GM21723 (cell line): Measurements from ENCODE around the gene CD209.
"Not testable (repeated sequence)": the region's sequence is repeated elsewhere in the genome, so short reads cannot be mapped to it uniquely, and the experiment has no call there.

Source experiments
- ATAC-seq: cut with Tn5 transposase; IDR thresholded peaks from one replicate; pipeline ENCODE4 v1.9.1; 2021; ENCODE audit warnings: mild to moderate bottlenecking, moderate library complexity; ENCODE audit not compliant: unreplicated experiment

The CD209 gene

DNA sequence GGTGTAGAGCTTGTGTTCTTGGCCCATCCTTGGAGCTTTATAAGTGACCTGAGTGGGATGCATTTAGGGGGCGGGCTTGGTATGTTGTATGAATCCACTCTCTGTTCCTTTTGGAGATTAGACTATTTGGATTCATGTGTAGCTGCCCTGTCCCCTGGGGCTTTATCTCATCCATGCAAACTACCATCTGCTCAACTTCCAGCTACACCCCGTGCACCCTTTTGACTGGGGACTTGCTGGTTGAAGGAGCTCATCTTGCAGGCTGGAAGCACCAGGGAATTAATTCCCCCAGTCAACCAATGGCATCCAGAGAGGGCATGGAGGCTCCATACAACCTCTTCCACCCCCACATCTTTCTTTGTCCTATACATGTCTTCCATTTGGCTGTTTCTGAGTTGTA lies 21.8 kb upstream of the CD209 start:
- no peak for ATAC-seq

DNA sequence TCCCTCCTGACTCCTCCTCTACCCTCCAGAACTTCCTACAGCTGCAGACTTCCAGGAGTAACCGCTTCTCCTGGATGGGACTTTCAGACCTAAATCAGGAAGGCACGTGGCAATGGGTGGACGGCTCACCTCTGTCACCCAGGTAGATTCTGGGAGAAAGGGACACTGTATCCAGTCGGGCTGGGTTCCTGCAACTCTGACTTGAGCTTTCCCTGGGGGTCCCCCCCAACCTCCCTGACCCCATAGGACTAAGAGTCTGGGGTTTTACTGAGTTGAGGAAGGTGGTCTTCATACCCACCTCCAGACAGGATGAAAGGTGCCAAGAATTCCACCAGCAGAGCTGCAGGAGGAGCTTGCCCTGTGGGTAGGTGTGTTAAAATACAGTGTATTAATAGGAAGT lies 20.2 kb upstream of the CD209 start:
- no peak for ATAC-seq

DNA sequence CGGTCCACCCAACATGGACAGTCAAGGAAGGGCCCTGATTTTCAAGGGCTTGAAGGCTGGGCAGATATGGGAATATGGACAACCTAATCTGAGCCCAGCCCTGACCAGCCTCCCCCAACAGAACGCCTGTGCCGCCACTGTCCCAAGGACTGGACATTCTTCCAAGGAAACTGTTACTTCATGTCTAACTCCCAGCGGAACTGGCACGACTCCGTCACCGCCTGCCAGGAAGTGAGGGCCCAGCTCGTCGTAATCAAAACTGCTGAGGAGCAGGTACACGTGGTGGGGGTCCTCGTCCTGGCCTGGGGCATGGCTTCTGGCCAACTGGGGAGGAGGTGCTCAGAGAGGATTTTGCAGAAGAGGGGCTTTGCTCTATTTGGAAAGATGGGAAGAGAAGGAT lies 19.2 kb upstream of the CD209 start:
- ATAC-seq: no peak

DNA sequence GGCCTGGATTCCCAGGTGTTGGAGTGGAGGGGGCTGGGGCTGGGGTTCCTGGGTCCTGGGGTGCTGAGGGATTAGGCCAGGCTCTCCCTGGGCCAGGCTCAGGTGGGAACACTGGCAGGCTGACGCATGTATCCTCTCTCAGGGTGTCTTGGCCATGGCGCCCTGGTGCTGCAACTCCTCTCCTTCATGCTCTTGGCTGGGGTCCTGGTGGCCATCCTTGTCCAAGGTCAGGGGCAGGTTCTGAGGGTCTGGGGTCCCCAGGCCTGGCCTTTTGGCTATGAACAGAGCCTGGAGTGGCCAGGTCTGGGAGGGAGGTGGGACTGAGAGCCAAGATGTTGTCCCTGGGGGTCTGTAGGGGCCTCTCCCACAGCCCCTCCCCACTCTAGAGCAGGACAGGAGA lies 17.7 kb upstream of the CD209 start:
- not testable (repeated sequence) for ATAC-seq

DNA sequence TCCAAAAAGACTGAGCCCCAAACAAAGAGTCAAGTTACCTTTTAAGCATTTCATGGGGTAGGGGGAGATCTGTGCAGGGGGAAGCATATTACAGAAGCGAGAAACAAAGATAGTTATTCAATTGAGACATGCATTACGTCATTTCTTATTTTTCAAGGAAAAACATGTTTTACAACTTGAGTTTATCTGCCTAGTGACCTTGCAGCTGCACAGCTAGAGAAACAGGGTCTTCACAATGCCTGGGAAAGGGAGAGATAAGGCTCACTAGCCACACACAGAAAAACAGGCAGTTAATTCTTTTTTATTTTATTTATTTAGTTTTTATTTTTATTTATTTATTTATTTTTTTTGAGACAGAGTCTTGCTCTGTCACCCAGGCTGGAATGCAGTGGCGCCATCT lies 16.8 kb upstream of the CD209 start:
- not testable (repeated sequence) for ATAC-seq

DNA sequence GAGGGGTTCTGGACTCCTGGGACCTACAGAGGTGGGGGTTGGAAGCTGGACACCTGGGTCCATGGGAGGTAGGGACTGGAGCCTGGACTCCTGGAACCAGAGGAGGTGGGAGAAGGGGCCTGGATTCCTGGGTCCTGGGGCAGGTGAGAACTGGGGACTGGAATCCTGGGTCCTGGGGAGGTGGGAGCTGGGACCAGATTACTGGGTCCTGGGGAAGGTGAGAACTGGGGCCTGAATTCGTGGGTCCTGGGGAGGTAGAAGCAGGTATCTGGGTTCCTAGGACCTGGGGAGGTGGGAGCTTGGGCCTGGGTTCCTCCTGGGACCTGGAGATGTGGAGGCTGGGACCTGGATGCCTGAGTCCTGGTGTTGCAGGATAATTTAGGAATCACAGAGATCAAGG lies 16.4 kb upstream of the CD209 start:
- ATAC-seq: no peak

DNA sequence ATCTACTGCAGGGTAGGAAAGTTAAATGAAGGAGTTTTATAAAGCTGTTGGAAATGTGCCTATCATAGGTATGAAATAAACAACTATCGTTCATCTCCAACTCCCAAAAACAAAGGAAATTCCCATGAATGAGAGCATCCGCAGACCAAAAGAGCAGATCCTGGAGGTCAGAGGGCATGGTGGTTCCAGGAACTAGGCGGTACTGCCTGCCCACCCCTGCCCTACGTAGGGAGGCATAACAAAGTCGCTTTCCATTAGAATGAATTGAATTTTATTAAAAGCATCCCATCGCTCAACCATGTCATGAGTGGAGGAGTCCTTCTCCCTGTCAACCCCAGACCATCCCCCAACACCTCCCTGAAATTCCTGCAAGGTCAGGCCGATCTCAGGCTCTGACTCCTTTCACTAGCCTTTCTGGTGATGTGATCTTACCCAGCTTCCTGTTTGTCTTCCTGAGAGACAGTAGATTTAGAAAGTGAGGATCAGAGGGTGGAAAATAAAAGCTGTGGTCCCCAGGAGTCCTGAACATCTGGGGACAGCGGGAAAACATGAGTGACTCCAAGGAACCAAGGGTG lies 15.5 kb upstream of the CD209 start, which contains the start of gene CLEC4M:
Gene CLEC4M (plus strand): TSS at position 525 of the 575 bp plus-strand sequence. CDS start 24 bp downstream, at position 549.
- no peak for ATAC-seq

DNA sequence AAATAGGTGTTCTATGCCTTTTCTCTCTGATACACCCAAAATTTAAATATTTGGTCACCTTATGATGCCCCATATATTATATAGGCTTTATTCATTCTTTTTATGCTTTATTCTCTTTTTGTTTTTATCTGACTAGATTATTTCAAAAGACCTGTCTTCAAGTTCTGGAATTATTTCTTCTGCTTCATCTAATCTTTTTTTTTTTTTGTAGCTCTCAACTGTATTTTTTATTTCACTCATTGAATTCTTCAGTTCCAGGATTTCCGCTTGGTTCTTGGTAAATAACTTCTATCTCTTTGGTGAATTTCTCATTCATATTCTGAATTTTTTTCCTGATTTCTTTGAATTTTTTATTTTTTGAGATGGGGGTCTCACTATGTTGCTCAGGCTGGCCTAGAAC lies 11.8 kb upstream of the CD209 start:
- no peak for ATAC-seq

DNA sequence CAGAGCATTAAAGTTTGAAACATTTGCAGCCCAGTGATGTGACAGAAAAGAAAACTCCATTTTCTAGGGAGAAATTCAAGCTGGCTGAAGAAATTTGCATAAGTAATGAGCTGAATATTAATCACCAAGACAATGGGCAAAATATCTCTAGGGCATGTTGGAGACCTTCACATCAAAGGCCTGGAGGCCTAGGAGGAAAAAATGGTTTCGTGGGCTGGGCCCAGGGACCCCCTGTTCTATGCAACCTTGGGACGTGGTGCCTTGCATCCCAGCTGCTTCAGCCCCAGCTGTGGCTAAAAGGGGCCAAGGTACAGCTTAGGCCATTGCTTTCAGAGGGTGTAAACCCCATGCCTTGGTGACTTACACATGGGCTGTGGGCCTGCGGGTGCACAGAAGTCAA lies 10.0 kb upstream of the CD209 start:
- no peak for ATAC-seq

DNA sequence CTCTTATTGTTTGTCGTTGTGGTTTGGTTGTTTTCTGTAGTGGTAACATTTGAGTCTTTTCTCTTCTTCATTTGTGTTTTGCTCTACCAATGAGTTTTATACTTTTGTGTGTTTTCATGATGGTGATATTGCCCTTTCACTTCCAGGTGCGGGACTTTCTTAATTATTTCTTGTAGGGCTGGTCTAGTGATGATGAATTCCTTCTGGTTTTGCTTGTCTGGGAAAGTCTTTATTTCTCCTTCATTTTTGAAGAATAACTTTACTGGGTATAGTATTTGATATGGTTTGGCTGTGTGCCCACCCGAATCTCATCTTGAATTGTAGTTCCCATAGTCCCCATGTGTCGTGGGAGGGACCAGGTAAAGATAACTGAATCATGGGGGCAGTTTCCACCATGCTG lies 8.9 kb upstream of the CD209 start:
- ATAC-seq: no peak

DNA sequence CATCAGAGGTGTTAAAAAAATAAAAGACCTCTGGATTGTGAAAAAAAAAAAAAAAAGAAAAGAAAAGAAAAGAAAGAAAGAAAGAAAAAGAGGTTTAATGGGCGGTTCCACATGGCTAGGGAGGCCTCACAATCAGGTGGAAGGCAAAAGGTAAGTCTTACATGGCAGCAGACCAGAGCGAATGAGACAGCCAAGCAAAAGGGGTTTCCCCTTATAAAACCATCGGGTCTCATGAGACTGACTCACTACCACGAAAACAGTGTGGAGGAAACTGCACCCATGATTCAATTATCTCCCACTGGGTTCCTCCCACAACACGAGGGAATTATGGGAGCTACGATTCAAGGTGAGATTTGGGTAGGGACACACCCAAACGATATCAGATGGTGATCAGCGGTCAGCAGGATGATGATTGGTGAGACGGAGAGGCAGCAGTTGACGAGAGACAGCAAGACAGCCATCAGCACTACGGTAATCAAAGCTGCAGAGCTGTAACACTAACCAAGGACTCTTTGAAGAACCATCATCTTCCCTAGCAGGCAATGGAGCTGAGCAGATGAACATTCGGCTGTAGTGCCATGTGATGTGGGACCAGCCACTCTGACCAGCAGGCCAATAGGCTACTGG lies 3.9 kb upstream of the CD209 start:
- ATAC-seq: no peak

DNA sequence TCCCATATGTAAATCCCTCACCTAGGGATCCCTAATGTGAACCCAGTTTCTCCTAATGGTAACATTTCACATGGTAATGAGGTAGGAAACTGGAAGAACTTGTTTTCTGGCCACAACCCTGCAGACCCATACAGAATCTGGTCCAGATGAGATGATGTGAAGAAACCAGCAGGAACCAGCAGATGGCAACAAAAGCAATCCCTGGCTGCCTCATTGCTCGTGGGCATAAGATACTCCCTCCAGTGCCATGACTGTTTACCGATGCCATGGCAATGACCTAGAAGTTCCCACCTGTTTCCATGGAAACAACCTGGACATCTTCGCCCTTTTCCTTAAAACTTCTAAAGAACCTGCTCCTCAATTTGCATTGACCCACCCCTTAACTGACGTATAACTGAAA lies 1.4 kb upstream of the CD209 start:
- ATAC-seq: no peak

DNA sequence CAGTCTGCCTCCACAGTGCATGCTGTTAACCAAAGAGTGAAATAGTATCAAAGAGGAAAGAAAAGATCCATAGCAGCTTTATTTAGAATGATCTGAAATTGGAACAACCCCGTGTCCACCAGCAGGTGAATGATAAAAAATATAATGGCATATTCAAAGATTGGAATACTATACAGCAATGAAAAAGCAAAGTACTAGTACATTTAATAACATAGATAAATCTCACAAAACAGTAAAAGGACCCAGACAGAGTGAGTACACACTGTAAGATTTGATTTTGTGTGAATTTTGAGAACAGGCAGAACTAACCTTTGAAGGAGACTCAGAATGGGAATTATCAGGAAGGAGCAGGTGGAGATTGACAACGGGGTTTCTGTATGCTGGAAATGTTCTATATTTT lies 837 bp upstream of the CD209 start:
- no peak for ATAC-seq

DNA sequence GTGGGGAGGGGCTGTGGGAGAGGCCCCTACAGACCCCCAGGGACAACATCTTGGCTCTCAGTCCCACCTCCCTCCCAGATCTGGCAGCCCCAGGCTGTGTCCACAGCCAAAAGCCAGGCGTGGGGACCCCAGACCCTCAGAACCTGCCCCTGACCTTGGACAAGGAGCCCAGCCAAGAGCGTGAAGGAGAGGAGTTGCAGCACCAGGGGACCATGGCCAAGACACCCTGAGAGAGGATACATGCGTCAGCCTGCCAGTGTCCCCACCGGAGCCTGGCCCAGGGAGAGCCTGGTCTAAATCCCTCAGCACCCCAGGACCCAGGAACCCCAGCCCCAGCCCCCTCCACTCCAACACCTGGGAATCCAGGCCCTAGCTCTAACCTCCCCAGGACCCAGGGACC lies 1.0 kb downstream of the CD209 start:
- ATAC-seq: not testable (repeated sequence)

DNA sequence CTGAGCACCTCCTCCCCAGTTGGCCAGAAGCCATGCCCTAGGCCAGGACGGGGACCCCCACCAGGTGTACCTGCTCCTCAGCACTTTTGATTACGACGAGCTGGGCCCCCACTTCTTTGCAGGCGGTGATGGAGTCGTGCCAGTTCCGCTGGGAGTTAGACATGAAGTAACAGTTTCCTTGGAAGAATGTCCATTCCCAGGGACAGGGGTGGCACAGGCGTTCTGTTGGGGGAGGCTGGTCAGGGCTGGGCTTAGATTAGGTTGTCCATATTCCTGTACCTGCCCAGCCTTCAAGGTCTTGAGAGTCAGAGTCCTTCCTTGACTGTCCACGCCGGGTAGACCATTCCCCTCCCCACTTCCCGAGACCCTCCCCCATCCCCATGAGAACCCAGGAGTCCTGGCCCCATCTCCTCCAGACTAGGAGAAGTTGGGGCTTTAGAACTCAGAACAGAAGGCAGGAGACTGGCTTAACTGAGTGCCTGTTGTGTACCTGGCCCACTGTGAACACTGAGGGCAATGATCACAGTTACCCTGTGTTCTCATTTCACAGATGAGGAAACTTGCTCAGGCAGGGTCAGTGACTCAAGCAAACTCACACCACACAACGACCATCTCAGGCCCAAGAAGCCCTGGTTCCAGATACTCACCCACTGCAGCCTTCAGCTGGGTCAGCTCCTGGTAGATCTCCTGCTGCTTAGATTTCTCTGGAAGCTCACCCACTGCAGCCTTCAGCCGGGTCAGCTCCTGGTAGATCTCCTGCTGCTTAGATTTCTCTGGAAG lies 2.3 kb downstream of the CD209 start:
- no peak for ATAC-seq

DNA sequence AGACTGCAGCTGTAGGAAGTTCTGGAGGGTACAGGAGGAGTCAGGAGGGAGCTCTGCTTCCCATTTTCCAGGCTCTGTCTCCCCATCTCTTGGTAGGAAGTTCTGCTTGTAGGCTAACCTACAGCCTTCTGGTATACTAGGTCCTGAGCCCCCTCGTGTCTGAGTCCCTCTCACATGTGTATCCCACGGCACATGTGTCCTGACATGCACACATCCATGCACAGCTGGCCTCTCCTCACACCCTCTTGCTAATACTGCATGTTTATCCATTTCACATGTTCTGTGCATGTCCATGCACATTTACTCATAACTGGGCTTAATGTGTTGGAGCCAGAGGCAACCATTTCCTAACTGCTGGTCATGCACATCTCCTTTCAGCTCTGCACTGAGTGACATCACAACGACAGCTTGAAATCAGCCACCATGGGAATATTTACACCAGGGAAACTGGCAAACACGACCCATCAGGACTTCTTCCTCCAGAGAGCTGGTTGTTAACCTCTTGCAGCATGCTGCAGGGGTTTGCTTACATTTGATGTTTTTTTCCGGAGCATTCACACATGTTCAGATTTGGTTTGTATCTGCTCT lies 3.0 kb downstream of the CD209 start:
- no peak for ATAC-seq

DNA sequence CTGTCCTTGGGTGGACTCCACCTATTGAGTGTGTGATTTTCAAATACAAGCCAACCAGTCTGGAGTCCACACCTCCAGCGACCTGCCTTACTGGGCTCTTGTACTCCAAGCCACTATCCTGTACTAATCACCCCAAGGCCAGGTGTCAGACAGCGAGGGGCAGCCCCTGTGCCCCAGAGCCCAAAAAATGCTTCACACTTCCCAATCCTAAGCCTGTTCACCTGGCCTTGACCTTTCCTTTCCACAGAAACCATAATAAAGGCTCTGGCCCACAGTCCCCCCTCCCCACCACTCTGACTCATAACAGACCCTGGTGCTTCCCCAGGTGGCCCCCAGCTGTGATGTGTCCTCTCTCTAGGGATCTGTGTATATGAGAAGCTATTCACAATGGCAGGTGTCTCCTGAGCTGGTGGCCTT lies 3.9 kb downstream of the CD209 start:
- ATAC-seq: peak; percentile 69

DNA sequence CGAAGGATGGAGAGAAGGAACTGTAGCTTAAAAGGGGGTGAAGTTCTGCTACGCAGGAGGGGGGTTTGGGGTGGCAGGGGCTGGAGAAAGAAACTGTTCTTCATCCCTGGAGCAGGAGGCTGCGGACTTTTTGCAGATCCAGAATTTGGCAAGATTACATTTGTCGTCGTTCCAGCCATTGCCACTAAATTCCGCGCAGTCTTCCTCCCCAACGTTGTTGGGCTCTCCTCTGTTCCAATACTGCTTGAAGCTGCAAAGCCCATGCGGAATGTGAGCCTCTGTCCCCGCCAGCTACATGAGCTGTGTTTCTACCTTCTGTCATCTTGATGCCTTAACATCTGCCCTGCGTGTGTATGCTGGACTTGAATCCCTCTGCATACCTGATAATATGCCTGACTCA lies 4.3 kb downstream of the CD209 start:
- ATAC-seq: no peak

DNA sequence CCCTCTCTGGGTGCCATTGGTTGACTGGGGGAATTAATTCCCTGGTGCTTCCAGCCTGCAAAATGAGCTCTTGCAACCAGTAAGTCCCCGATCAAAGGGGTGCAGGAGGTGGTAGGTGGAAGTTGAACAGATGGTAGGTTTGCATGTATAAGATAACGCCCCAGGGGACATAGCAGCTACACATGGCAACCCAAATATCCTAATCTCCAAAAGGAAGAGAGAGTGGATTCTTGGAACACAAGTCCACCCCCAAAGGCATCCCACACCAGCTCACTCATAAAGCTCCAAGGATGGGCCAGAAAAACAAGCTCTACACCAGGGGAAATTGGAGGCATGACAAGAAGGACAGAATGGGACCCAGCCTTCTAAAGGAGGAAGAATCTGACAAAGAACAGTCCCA lies 4.8 kb downstream of the CD209 start:
- no peak for ATAC-seq

DNA sequence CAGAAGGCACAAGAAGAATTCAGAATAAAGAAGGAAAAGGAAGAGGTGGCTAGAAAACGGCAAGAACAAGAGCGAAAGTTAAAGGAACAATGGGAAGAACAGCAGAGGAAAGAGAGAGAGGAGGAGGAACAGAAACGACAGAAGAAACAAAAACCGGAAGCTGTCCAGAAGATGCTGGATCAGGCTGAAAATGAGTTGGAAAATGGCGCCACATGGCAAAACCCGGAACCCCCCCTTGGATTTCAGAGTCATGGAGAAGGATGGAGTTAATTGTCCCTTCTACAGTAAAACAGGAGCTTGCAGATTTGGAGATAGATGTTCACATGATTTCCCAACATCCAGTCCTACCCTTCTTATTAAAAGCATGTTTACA lies 6.7 kb downstream of the CD209 start:
- no peak for ATAC-seq

DNA sequence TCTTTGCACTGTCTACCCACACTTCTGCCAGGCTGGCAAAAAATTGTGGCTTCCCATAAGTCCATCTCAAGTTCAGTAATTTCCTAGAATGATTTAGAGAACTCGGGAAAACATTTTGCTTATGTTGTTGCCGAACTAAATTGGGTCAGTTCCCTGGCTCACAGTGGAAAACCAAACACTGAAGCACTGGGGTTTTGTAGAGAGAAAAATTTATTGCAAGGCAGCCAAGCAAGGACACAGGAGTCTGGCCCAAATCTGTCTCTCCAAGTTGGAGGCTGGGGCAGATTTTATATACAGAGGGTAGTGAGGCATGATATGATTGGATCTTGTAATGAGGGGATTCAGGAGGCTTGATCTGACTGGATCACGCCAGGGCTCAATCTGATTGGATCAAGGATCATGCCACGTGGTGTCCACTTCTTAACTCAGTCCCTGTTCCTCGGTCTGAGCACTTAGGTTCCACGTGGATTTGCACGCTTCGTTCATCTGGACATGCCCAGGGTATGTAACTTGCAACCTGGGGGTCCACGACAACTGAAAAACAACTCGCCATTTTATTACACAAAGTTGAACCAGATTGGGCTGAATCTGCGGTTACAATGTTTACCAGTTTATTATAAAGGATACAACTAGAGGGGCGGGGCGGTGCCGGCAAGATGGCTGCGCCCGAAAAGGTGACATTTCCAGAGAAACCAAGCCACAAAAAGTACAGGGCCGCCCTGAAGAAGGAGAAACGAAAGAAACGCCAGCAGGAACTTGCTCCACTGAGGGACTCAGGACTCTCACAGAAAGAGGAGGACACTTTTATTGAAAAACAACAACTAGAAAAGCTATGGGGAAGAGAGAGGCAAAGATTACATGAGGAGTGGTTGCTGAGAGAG lies 7.3 kb downstream of the CD209 start:
- no peak for ATAC-seq
